MM.1S (cell line): ENCODE data around the gene MMAB.

Source experiments
- DNase-seq: peaks from one replicate; pipeline ENCODE4 v3.0.0-alpha.2; 2015
- H2AFZ ChIP-seq: fragments of 300-600 bp; sonication (generic); 2 replicates; pipeline ENCODE4 v1.6.0; 2016; ENCODE audit warnings: antibody characterized with exemption, low read length
- H3F3A ChIP-seq: fragments of 300-600 bp; sonication (generic); 2 replicates; pipeline ENCODE4 v1.6.1; 2016; ENCODE audit warnings: mild to moderate bottlenecking, antibody characterized with exemption, low read length, moderate library complexity, mixed read lengths; ENCODE audit not compliant: insufficient read depth
- H3K27ac ChIP-seq: fragments of 300-600 bp; sonication (generic); 2 replicates; pipeline ENCODE4 v1.5.1; 2016; ENCODE audit warnings: mild to moderate bottlenecking, low read length
- H3K27me3 ChIP-seq: fragments of 300-600 bp; sonication (generic); replicated peaks from 2 replicates; pipeline ENCODE4 v1.6.0; 2016; ENCODE audit warnings: low read length; ENCODE audit not compliant: insufficient read depth
- H3K36me3 ChIP-seq: fragments of 300-600 bp; sonication (generic); replicated peaks from 2 replicates; pipeline ENCODE4 v1.6.1; 2016; ENCODE audit warnings: mild to moderate bottlenecking, low read length, mixed read lengths; ENCODE audit not compliant: insufficient read depth
- H3K4me1 ChIP-seq: fragments of 300-600 bp; sonication (generic); 2 replicates; pipeline ENCODE4 v1.6.1; 2016; ENCODE audit warnings: low read length, mixed read lengths
- H3K4me2 ChIP-seq: fragments of 300-600 bp; sonication (generic); 2 replicates; pipeline ENCODE4 v1.6.0; 2016; ENCODE audit warnings: low read depth, low read length
- H3K4me3 ChIP-seq: fragments of 300-600 bp; sonication (generic); 2 replicates; pipeline ENCODE4 v1.5.1; 2016; ENCODE audit warnings: low read length, mixed read lengths
- H3K79me2 ChIP-seq: fragments of 300-600 bp; sonication (generic); 2 replicates; pipeline ENCODE4 v1.6.1; 2016; ENCODE audit warnings: mixed run types, low read length, mixed read lengths
- H3K9ac ChIP-seq: fragments of 300-600 bp; sonication (generic); 2 replicates; pipeline ENCODE4 v1.6.1; 2016; ENCODE audit warnings: low read length, mixed read lengths
- H3K9me2 ChIP-seq: fragments of 300-600 bp; sonication (generic); replicated peaks from 2 replicates; pipeline ENCODE4 v1.6.1; 2016; ENCODE audit warnings: mild to moderate bottlenecking, low read length, mixed read lengths; ENCODE audit not compliant: insufficient read depth
- H3K9me3 ChIP-seq: fragments of 300-600 bp; sonication (generic); replicated peaks from 2 replicates; pipeline ENCODE4 v1.6.1; 2016; ENCODE audit warnings: mild to moderate bottlenecking, low read length, mixed read lengths; ENCODE audit not compliant: insufficient read depth
- H4K20me1 ChIP-seq: fragments of 300-600 bp; sonication (generic); 2 replicates; pipeline ENCODE4 v1.6.1; 2016; ENCODE audit warnings: mild to moderate bottlenecking, low read length, moderate library complexity, mixed read lengths; ENCODE audit not compliant: insufficient read depth
- CTCF ChIP-seq: fragments of 300-600 bp; sonication (generic); IDR thresholded peaks from 2 replicates; pipeline ENCODE4 v1.5.1; 2016; ENCODE audit warnings: antibody characterized with exemption, low read length, mixed read lengths
- EZH2 ChIP-seq: fragments of 300-600 bp; sonication (generic); optimal IDR thresholded peaks from 2 replicates; pipeline ENCODE3; 2017; ENCODE audit warnings: low read depth, mild to moderate bottlenecking, antibody characterized with exemption, low read length, mixed read lengths
- EZH2phosphoT487 ChIP-seq: fragments of 300-600 bp; sonication (generic); IDR thresholded peaks from 2 replicates; pipeline ENCODE4 v1.6.1; 2018; ENCODE audit warnings: antibody characterized with exemption, low read length

Gene MMAB

GRCh38 chr12:109559200-109559505, 14.2 kb downstream of the MMAB start:
- no peaks in the 10 kb centered on the region for H3K27me3 ChIP-seq
- no peaks in the 10 kb centered on the region for H3K9me2 ChIP-seq
- no peak overlapping the region for H3K27ac ChIP-seq
- no peak overlapping the region for H3K9ac ChIP-seq
- no peak overlapping the region for H2AFZ ChIP-seq
- TF ChIP-seq EZH2 (no peak), EZH2phosphoT487 (no peak), CTCF (no peak)
- H3F3A ChIP-seq: no peaks in the 10 kb centered on the region
- no peak overlapping the region for H3K4me3 ChIP-seq
- DNase-seq: no peak
- H3K79me2 ChIP-seq: no peaks in the 10 kb centered on the region
- H4K20me1 ChIP-seq: no peaks in the 10 kb centered on the region
- H3K36me3 ChIP-seq: no peaks in the 10 kb centered on the region
- no peaks in the 10 kb centered on the region for H3K4me1 ChIP-seq
- no peak overlapping the region for H3K4me2 ChIP-seq
- H3K9me3 ChIP-seq: no peaks in the 10 kb centered on the region

GRCh38 chr12:109558374-109559199, 14.7 kb downstream of the MMAB start:
- Histone ChIP-seq H3K36me3 (no peaks in the 10 kb centered on the region), H3K4me1 (no peaks in the 10 kb centered on the region), H3F3A (no peaks in the 10 kb centered on the region), H3K27ac (no peak overlapping the region), H3K9ac (no peak overlapping the region), H3K9me3 (no peaks in the 10 kb centered on the region), H2AFZ (no peak overlapping the region), H3K79me2 (no peaks in the 10 kb centered on the region), H3K9me2 (no peaks in the 10 kb centered on the region), H3K4me2 (no peak overlapping the region), H3K4me3 (no peak overlapping the region), H3K27me3 (no peaks in the 10 kb centered on the region), H4K20me1 (no peaks in the 10 kb centered on the region)
- TF ChIP-seq EZH2phosphoT487: no peak
- no peak for TF ChIP-seq EZH2
- no peak for TF ChIP-seq CTCF
- DNase-seq: no peak

DNA sequence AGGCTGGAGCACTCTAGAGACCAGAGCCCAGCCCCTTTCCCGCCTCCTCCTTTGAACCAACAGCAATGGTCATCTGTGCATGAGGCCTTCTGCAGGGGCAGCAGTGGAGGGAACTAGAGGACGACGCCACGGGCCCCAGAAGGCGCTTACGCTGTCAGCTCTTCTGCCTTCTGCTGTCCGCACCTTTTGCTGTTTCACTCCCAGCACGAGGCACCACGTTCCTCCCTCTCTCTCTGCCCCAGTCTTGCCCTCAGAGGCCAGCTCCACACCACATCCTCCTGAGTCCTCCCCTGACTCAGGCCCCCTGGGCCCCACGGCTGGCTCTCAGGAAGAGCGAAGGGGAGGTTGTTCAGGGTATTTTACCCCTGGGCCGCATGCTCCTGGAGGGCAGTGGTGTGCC, 15.5 kb downstream of the MMAB start:
- H3K9me2 ChIP-seq: no peaks in the 10 kb centered on the region
- no peaks in the 10 kb centered on the region for H3K4me1 ChIP-seq

More for the DNA sequence above, 15.5 kb downstream of the MMAB start:
- Histone ChIP-seq H3K36me3 (no peaks in the 10 kb centered on the region), H3K9me3 (no peaks in the 10 kb centered on the region), H2AFZ (no peak overlapping the region), H3K79me2 (no peaks in the 10 kb centered on the region), H3K9ac (no peak overlapping the region), H4K20me1 (no peaks in the 10 kb centered on the region), H3K4me2 (no peak overlapping the region), H3K4me3 (no peak overlapping the region), H3K27ac (no peak overlapping the region), H3K27me3 (no peaks in the 10 kb centered on the region), H3F3A (no peaks in the 10 kb centered on the region)
- no peak for DNase-seq
- TF ChIP-seq CTCF: no peak
